Osteoblast (primary cell): ENCODE results near the gene GPR61. TPM values are rescaled to one million over a fixed set of nuclear protein-coding genes. Genes with fewer than 3 reads are reported as not detected.

Source experiments
- DNase-seq: peaks from one replicate; pipeline ENCODE4 v3.0.0; 2011; ENCODE audit warnings: low spot score, mixed read lengths; ENCODE audit not compliant: insufficient read length; ENCODE audit errors: missing footprints
- H2AFZ ChIP-seq: 2 replicates; pipeline ENCODE4 v1.6.0; 2011; ENCODE audit warnings: mild to moderate bottlenecking, low read length
- H3K27ac ChIP-seq: 2 replicates; pipeline ENCODE4 v1.5.1; 2011; ENCODE audit warnings: mild to moderate bottlenecking, low read depth, low read length, moderate library complexity
- H3K27me3 ChIP-seq: 2 replicates; pipeline ENCODE4 v1.6.0; 2012; ENCODE audit warnings: mild to moderate bottlenecking, control low read depth, inconsistent platforms, low read length, moderate library complexity; ENCODE audit not compliant: insufficient read depth
- H3K36me3 ChIP-seq: 2 replicates; pipeline ENCODE4 v1.5.1; 2011; ENCODE audit warnings: mild to moderate bottlenecking, low read length, control low read depth, moderate library complexity; ENCODE audit not compliant: insufficient read depth
- H3K4me1 ChIP-seq: 2 replicates; pipeline ENCODE4 v1.5.1; 2011; ENCODE audit warnings: mild to moderate bottlenecking, low read length, control low read depth, moderate library complexity; ENCODE audit not compliant: insufficient read depth
- H3K4me2 ChIP-seq: 2 replicates; pipeline ENCODE4 v1.6.0; 2011; ENCODE audit warnings: mild to moderate bottlenecking, low read length; ENCODE audit not compliant: insufficient read depth
- H3K4me3 ChIP-seq: fragments of 200-600 bp; sonication (generic); 3 replicates; pipeline ENCODE4 v1.5.1; 2012; ENCODE audit warnings: mild to moderate bottlenecking, low read length, inconsistent platforms; ENCODE audit not compliant: insufficient read depth
- H3K79me2 ChIP-seq: 2 replicates; pipeline ENCODE4 v1.6.0; 2012; ENCODE audit warnings: mild to moderate bottlenecking, low read length, control low read depth, inconsistent platforms; ENCODE audit not compliant: insufficient read depth
- H3K9me3 ChIP-seq: 2 replicates; pipeline ENCODE4 v1.5.1; 2011; ENCODE audit warnings: low read depth, low read length, control low read depth
- H4K20me1 ChIP-seq: 2 replicates; pipeline ENCODE4 v1.6.0; 2012; ENCODE audit warnings: mild to moderate bottlenecking, low read length, control low read depth; ENCODE audit not compliant: insufficient read depth
- CTCF ChIP-seq: IDR thresholded peaks from 2 replicates; pipeline ENCODE4 v1.5.1; 2011; ENCODE audit warnings: mild to moderate bottlenecking, low read depth, low read length, moderate library complexity; ENCODE audit errors: extremely low read depth
- total RNA-seq: library from RNA; depleted of rRNA; stranded (reverse); fragments of >200 nt; gene quantifications from 2 replicates; pipeline ENCODE4 v1.2.3, GENCODE V29; 2012

Gene GPR61
- total RNA-seq, 1 donor = not detected

- peak within 1 kb of the TSS; percentile 92 for H2AFZ ChIP-seq
- DNase-seq = peak; percentile 98
- H3K4me1 ChIP-seq = peaks cover 7% of the 10 kb centered on the region
- H3K27me3 ChIP-seq = peaks cover 11% of the 10 kb centered on the region
- no peak for TF ChIP-seq CTCF
- no peaks in the 10 kb centered on the region for H3K9me3 ChIP-seq
- peak within 1 kb of the TSS; percentile 94 for H3K4me2 ChIP-seq
- H3K36me3 ChIP-seq = no peaks in the 10 kb centered on the region
- no peaks in the 10 kb centered on the region for H3K79me2 ChIP-seq
- no peak within 1 kb of the TSS for H3K27ac ChIP-seq
- peak within 1 kb of the TSS; percentile 77 for H3K4me3 ChIP-seq
- no peaks in the 10 kb centered on the region for H4K20me1 ChIP-seq
Measured at GRCh38 chr1:109509176-109510134, 30.2 kb upstream of the GPR61 start, which contains the start of gene AMIGO1. Gene AMIGO1, minus strand, starts transcription at chr1:109509727. Its CDS starts 815 bp downstream, at chr1:109508912.

GRCh38 chr1:109513110-109513710 is 26.5 kb upstream of the GPR61 start:
- Histone ChIP-seq H3K27me3 (peaks cover 11% of the 10 kb centered on the region), H2AFZ (no peak overlapping the region), H3K79me2 (no peaks in the 10 kb centered on the region), H4K20me1 (no peaks in the 10 kb centered on the region), H3K36me3 (no peaks in the 10 kb centered on the region), H3K4me2 (no peak overlapping the region), H3K9me3 (no peaks in the 10 kb centered on the region), H3K4me1 (peaks cover 7% of the 10 kb centered on the region), H3K4me3 (no peak overlapping the region), H3K27ac (no peak overlapping the region)
- DNase-seq = no peak
- TF ChIP-seq CTCF = no peak

- Histone ChIP-seq H3K4me3 (no peak overlapping the region), H3K79me2 (no peaks in the 10 kb centered on the region), H3K4me2 (no peak overlapping the region), H4K20me1 (no peaks in the 10 kb centered on the region), H3K4me1 (peaks cover 6% of the 10 kb centered on the region), H3K36me3 (no peaks in the 10 kb centered on the region), H2AFZ (no peak overlapping the region), H3K9me3 (no peaks in the 10 kb centered on the region), H3K27me3 (peaks cover 11% of the 10 kb centered on the region), H3K27ac (no peak overlapping the region)
- no peak for TF ChIP-seq CTCF
- DNase-seq = no peak
Measured at GRCh38 chr1:109514846-109515245, 24.8 kb upstream of the GPR61 start.

- peaks cover 14% of the 10 kb centered on the region for H3K27me3 ChIP-seq
- no peaks in the 10 kb centered on the region for H3K4me1 ChIP-seq
- H3K4me2 ChIP-seq = no peak overlapping the region
- no peaks in the 10 kb centered on the region for H3K79me2 ChIP-seq
- DNase-seq = no peak
- no peak overlapping the region for H3K4me3 ChIP-seq
- H3K27ac ChIP-seq = no peak overlapping the region
- TF ChIP-seq CTCF = no peak
- no peaks in the 10 kb centered on the region for H4K20me1 ChIP-seq
- H3K9me3 ChIP-seq = no peaks in the 10 kb centered on the region
- H3K36me3 ChIP-seq = no peaks in the 10 kb centered on the region
- no peak overlapping the region for H2AFZ ChIP-seq
Measured at GRCh38 chr1:109516872-109517271, 22.8 kb upstream of the GPR61 start.
